GM12874 (cell line): ENCODE results near the gene KLK2.
A peak's percentile ranks its signal among the peaks of the same experiment; 100 is the strongest.

ENCODE experiments used
- TF ChIP-seq, protein P1 (sequence below): IDR thresholded peaks from 2 replicates; pipeline ENCODE4 v1.5.1; 2011; ENCODE audit warnings: low read depth, mild to moderate bottlenecking, control low read depth, low read length, moderate library complexity; ENCODE audit not compliant: insufficient read depth

The KLK2 gene

DNA sequence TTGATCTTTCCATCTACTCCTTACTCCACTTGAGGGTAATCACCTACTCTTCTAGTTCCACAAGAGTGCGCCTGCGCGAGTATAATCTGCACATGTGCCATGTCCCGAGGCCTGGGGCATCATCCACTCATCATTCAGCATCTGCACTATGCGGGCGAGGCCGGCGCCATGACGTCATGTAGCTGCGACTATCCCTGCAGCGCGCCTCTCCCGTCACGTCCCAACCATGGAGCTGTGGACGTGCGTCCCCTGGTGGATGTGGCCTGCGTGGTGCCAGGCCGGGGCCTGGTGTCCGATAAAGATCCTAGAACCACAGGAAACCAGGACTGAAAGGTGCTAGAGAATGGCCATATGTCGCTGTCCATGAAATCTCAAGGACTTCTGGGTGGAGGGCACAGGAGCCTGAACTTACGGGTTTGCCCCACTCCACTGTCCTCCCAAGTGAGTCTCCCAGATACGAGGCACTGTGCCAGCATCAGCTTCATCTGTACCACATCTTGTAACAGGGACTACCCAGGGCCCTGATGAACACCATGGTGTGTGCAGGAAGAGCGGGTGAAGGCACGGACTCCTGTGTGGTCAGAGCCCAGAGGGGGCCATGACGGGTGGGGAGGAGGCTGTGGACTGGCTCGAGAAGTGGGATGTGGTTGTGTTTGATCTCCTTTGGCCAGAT lies 2.7 kb upstream of the KLK2 start:
- TF ChIP-seq, protein P1, sequence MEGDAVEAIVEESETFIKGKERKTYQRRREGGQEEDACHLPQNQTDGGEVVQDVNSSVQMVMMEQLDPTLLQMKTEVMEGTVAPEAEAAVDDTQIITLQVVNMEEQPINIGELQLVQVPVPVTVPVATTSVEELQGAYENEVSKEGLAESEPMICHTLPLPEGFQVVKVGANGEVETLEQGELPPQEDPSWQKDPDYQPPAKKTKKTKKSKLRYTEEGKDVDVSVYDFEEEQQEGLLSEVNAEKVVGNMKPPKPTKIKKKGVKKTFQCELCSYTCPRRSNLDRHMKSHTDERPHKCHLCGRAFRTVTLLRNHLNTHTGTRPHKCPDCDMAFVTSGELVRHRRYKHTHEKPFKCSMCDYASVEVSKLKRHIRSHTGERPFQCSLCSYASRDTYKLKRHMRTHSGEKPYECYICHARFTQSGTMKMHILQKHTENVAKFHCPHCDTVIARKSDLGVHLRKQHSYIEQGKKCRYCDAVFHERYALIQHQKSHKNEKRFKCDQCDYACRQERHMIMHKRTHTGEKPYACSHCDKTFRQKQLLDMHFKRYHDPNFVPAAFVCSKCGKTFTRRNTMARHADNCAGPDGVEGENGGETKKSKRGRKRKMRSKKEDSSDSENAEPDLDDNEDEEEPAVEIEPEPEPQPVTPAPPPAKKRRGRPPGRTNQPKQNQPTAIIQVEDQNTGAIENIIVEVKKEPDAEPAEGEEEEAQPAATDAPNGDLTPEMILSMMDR: peak; percentile 64

DNA sequence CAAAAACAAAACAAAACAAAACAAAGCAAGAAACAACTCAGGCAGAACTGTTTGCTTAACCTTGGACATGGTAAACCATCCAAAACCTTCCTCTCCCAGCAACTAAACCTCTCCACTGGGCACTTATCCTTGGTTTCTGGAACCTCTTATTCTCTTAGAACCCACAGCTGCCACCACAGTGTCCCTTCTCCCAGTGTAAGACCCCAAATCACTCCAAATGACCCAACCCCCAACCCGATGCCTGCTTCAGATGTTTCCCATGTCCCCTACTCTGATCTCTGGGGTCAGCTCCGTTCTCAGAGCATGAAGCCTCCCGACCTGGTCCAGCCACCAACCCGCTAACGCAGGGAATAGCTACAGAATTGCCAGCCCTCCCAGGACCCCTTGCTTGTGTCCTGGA lies 972 bp downstream of the KLK2 start:
- TF ChIP-seq, protein P1: no peak

DNA sequence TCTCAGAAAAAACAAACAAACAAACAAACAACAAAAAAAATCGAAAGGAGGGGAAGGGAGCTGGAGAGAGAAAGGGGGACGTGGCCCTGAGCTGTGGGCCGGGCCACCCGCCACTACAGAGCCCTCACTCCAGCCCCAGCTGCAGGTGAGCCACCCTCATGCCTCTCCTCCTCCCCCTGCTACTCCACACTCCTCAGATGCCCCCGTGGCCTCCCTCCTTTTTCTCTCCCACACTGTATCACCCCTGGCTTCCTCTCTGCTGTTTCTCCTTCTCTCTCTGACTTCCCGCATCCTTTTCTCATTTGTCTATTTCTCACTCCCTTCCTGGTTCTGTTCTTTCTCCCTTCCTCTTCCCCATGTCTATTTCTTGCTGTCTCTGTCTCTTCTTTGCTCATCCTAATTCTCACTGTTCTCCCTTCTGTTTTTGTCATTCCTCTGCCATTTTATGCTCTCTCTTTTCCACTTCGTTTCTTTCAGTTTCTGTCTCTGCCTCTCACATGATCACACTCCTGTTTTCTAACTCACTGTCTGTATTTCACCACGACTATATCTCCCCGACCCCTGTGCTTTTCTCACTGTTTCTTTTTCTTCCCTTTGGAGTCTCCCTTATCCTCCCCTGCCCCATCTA lies 2.7 kb downstream of the KLK2 start:
- TF ChIP-seq, protein P1: no peak

DNA sequence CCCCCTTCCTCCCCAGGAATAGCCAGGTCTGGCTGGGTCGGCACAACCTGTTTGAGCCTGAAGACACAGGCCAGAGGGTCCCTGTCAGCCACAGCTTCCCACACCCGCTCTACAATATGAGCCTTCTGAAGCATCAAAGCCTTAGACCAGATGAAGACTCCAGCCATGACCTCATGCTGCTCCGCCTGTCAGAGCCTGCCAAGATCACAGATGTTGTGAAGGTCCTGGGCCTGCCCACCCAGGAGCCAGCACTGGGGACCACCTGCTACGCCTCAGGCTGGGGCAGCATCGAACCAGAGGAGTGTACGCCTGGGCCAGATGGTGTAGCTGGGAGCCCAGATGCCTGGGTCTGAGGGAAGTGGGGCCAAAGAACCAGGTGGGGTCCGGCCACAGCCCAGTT lies 3.2 kb downstream of the KLK2 start:
- TF ChIP-seq, protein P1: no peak

DNA sequence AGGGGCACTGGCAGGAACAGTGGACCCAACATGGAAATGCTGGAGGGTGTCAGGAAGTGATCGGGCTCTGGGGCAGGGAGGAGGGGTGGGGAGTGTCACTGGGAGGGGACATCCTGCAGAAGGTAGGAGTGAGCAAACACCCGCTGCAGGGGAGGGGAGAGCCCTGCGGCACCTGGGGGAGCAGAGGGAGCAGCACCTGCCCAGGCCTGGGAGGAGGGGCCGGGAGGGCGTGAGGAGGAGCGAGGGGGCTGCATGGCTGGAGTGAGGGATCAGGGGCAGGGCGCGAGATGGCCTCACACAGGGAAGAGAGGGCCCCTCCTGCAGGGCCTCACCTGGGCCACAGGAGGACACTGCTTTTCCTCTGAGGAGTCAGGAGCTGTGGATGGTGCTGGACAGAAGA lies 4.1 kb downstream of the KLK2 start:
- TF ChIP-seq, protein P1: no peak

DNA sequence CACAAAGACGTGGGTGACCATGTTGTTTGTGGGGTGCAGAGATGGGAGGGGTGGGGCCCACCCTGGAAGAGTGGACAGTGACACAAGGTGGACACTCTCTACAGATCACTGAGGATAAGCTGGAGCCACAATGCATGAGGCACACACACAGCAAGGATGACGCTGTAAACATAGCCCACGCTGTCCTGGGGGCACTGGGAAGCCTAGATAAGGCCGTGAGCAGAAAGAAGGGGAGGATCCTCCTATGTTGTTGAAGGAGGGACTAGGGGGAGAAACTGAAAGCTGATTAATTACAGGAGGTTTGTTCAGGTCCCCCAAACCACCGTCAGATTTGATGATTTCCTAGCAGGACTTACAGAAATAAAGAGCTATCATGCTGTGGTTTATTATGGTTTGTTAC lies 5.6 kb downstream of the KLK2 start:
- TF ChIP-seq, protein P1: no peak

DNA sequence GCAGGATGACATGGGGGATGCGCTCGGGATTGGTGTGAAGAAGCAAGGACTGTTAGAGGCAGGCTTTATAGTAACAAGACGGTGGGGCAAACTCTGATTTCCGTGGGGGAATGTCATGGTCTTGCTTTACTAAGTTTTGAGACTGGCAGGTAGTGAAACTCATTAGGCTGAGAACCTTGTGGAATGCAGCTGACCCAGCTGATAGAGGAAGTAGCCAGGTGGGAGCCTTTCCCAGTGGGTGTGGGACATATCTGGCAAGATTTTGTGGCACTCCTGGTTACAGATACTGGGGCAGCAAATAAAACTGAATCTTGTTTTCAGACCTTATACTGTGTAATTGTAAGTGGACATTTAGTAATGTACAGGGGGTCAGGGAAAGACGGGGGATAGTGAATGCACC lies 7.0 kb downstream of the KLK2 start:
- TF ChIP-seq, protein P1: no peak
